MCF 10A (cell line): ENCODE measurements around the gene DNTTIP2. TPM values are rescaled to one million over a fixed set of nuclear protein-coding genes. Genes with fewer than 3 reads are reported as not detected.

Source experiments
- BruUV-seq: library from RNA; stranded (reverse); fragments of 400-500 nt; replicated peaks from 2 replicates; lab custom pipeline; 2021; lab: Mats Ljungman, UMichigan
- CTCF ChIA-PET: fragments of 300-600 bp; sonication (Branson Sonifier 250); formaldehyde crosslinking; extraction: SDS; loops from one replicate; lab custom pipeline; 2021; ENCODE audit warnings: antibody characterized with exemption, inconsistent platforms; lab: Yijun Ruan, JAX
- POLR2A ChIA-PET: fragments of 300-600, 350-650 bp; sonication (Branson Sonifier 250); formaldehyde crosslinking; extraction: SDS; loops from one replicate; lab custom pipeline; 2020; ENCODE audit warnings: antibody characterized with exemption, inconsistent platforms; lab: Yijun Ruan, JAX
- DNase-seq: peaks from one replicate; pipeline ENCODE4 v3.0.0-alpha.2; 2018; ENCODE audit not compliant: unreplicated experiment
- H3K27ac Mint-ChIP-seq: one replicate; pipeline ENCODE4 v1.8.0; 2022; ENCODE audit warnings: mild to moderate bottlenecking, low read depth, mixed read lengths; ENCODE audit not compliant: unreplicated experiment
- H3K27me3 Mint-ChIP-seq: one replicate; pipeline ENCODE4 v1.8.0; 2022; ENCODE audit warnings: mixed read lengths; ENCODE audit not compliant: insufficient read depth, unreplicated experiment
- H3K36me3 Mint-ChIP-seq: one replicate; pipeline ENCODE4 v1.8.0; 2022; ENCODE audit warnings: mild to moderate bottlenecking, moderate library complexity, mixed read lengths; ENCODE audit not compliant: insufficient read depth, unreplicated experiment
- H3K4me1 Mint-ChIP-seq: one replicate; pipeline ENCODE4 v1.8.0; 2022; ENCODE audit warnings: mixed read lengths; ENCODE audit not compliant: insufficient read depth, unreplicated experiment
- H3K4me3 Mint-ChIP-seq: one replicate; pipeline ENCODE4 v1.8.0; 2022; ENCODE audit warnings: mild to moderate bottlenecking, moderate library complexity, mixed read lengths; ENCODE audit not compliant: unreplicated experiment
- H3K9me3 Mint-ChIP-seq: one replicate; pipeline ENCODE4 v1.8.0; 2022; ENCODE audit warnings: mixed read lengths; ENCODE audit not compliant: unreplicated experiment
- CTCF ChIP-seq: fragments of 200-600 bp; IDR thresholded peaks from one replicate; pipeline ENCODE4 v1.8.0; 2022; ENCODE audit warnings: antibody characterized with exemption, mild to moderate bottlenecking; ENCODE audit not compliant: unreplicated experiment
- intact Hi-C: fragments of 100-400 bp; cut with micrococcal nuclease; formaldehyde crosslinking; loops from 2 replicates; pipeline ENCODE4 v1.14.1; 2022
- total RNA-seq: library from RNA; stranded (reverse); gene quantifications from 2 replicates; pipeline ENCODE4 v1.2.3, GENCODE V29; 2022

The DNTTIP2 gene
- total RNA-seq, 1 experiment from 2014 or later: 96.5 TPM

DNA sequence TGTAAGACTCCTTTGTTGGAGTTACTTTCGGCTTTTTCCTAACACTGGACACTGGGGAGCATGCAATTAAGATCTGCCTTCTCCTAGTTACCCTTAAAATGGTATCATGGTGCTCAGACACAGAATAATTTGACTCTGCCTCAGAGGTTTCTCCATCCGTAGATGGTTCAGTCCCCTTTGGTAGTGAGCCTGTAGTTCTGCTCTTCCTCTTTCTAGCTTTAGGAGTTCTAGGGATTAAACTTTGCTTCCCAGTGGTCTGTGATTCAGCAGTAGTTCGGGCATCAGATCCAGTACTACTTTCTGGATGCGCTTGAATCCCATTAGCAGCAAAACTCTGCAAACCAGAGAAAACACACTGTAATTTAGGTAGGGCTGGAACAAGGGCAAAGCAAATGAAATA is 1.5 kb downstream of the DNTTIP2 start:
- Mint-ChIP-seq H3K4me1 (peaks cover 27% of the 10 kb centered on the region), H3K4me3 (peak overlapping the region; percentile 96), H3K36me3 (peaks cover 64% of the 10 kb centered on the region), H3K27ac (peak overlapping the region; percentile 99), H3K27me3 (no peaks in the 10 kb centered on the region), H3K9me3 (no peaks in the 10 kb centered on the region)
- TF ChIP-seq CTCF: no peak
- intact Hi-C loops: no loop called here
- ChIA-PET CTCF (interaction anchor here (0.6 kb wide), 1 partner anchor 547 kb away, joined by 3 read pairs; no protein-coding TSS in a partner anchor), POLR2A (interaction anchor here (0.6 to 3.4 kb wide), 9 partner anchors 11 to 419 kb away, joined by 3 to 30 read pairs (median 3); partner anchors contain the start of gene GCLM)
- BruUV-seq: no TSS peak
- DNase-seq: no peak

- Mint-ChIP-seq H3K4me3 (peak overlapping the region; percentile 96), H3K36me3 (peaks cover 77% of the 10 kb centered on the region), H3K4me1 (peaks cover 27% of the 10 kb centered on the region), H3K27ac (peak overlapping the region; percentile 99), H3K27me3 (no peaks in the 10 kb centered on the region), H3K9me3 (no peaks in the 10 kb centered on the region)
- no peak for DNase-seq
- no TSS peak for BruUV-seq
- intact Hi-C loops: no loop called here
- no peak for TF ChIP-seq CTCF
- CTCF ChIA-PET: no interaction called here
- POLR2A ChIA-PET: no interaction called here
These were observed 2.8 kb downstream of the DNTTIP2 start for GRCh38 chr1:93876244-93876643.

DNA sequence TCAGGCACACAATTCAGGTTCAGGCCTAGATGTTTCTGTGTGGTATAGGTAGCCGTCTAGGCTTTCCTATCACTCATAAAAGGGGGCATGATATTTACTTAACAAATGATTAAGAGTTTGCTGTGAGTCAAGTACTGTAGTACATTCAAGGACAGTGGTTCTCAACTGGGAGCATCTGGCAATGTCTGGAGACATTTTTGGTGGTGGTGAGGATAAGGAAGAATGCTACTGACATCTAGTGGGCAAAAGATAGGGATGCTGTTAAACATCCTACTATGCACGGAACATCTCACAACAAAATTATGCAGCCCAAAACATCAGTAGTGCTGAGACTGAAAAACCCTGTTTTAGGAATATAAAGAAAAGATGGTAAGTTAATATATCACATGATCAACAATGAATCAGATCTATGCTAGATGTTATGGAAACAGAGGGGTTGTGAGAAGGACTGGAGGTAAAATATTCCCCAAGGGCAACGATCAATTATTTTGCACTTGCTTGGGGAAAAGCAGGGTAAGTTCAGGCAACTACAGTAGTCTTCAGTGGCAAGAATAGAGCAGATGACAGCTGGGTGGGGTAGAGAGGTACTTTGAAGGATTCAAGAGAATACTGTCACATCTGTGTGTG is 4.9 kb downstream of the DNTTIP2 start:
- intact Hi-C loops: no loop called here
- no TSS peak for BruUV-seq

More for the DNA sequence above, 4.9 kb downstream of the DNTTIP2 start:
- peak; percentile 36 for DNase-seq
- ChIA-PET CTCF (interaction anchor here (0.6 to 1.5 kb wide), 8 partner anchors 21 to 781 kb away, joined by 3 to 5 read pairs (median 3); no protein-coding TSS in a partner anchor), POLR2A (no interaction called here)
- Mint-ChIP-seq H3K36me3 (peaks cover 98% of the 10 kb centered on the region), H3K4me1 (peaks cover 19% of the 10 kb centered on the region), H3K27me3 (no peaks in the 10 kb centered on the region), H3K27ac (no peak overlapping the region), H3K9me3 (no peaks in the 10 kb centered on the region), H3K4me3 (no peak overlapping the region)
- TF ChIP-seq CTCF: peak; percentile 48
